Fibroblast of skin of scalp (primary cell): ENCODE results near the gene JTB.

ENCODE experiments used
- DNase-seq: peaks from one replicate; pipeline ENCODE4 v3.0.0-alpha.2; 2013

JTB gene

GRCh38 chr1:153932156-153933131 is 45.0 kb downstream of the JTB start:
- DNase-seq = no peak

DNA sequence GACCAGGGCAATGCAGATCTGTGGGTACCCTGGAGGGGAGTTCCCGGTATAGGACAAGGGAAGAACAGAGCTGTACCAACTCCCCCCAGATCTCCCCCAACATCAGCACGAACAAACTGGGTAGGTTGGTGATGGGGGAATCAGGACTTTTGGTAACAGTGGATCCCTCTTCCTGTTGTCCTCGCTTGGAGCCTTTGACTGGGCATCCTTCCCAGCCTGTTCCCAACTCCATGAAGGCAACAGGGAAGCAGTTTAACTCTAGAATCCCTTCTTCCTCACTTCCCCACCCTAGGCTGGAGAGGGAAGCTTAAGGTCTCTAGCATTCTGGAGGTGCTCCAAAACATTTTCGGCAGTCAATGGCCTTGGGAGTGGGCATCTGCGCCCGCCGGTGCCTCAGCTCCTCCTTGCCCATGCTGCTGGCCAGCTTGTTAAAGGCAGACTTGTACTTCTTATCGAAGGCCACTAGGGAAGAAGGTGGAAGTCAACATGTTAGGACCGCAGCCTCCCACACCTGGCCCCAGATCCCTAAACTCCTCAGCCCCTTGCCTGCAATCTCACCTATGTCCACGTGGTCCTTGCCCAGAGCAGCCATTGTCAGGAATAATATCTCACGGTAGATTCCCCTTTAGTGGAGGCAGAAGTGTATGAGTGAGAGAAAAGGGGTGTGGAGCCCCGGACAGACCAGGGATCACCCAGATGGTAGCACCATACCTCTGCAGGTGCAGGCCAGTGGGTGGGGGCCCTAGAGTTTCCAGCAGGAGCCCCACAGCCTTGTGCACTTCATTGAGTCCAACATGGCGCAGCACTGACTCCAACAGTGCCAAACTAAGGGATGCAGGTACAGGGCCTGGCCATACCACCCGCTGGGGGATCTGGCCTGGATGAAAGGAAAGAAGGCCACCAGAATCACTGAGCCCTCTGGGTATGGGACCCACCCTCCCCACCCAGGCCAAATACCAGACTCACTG is 47.2 kb downstream of the JTB start:
- no peak for DNase-seq

DNA sequence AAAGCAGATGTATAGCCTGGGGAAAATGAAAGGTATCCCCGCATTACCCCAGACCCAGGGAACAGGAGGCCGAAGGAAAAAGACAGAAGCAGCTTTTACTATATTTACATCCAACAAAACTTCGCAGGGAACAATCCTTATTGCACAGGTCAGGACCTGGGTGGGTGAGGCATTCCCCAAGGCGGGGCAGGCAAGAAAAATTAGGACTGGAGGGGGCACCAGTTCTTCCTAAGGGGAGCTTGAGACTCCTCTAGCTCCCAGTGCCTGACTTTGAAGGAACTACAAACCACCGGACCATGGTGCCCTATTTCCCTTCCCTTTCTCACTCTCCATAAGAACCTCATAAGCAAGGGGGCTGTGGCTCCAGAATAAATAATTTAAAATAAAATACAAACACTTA is 48.0 kb downstream of the JTB start:
- DNase-seq = no peak

DNA sequence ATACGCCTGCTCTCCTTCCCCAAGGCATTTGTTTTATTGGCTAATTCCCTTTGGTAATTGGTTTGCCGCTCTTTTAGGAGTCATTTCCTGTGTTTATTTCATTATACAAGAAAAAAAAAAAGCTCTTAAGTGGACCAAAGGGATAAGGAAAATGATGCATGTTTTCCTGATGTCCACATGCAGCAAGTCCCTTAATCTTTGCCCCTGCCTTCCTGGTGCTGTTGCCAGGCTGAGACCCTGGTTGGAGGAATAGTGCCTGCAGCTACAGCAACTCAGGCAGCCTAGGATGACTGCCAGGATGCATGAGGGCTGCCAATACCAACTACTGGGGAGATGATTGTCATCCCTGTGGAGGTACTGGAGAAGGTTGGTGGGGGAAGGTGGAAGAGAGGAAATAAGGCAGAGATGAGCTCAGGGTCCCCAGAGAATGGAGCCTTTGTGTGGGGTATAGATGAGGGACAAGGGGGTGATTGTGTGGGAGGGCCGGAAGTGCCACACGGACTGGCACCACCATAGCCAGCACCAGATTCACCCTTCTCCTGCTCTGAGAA is 48.6 kb downstream of the JTB start:
- DNase-seq = no peak

GRCh38 chr1:153928245-153928644 is 49.2 kb downstream of the JTB start:
- no peak for DNase-seq

DNA sequence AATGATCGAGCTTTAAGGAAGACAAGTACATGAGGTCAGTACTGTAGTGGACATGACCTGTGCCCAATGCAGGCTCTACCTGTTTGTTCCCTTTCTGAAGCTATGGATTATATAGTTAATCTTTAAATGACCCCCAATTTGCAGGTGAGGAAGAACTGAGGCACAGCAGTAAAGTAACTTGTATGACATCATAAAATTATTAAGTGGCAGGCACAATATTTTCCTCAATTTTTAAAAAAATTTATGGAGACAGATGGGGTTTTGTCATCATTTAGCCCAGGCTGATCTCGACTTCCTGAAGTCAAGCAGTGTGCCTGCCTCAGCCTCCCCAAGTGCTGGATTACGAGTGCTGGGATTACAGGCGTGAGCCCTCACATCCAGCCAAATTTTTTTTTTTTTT is 51.1 kb downstream of the JTB start:
- no peak for DNase-seq
